Kasumi-1 (cell line): ENCODE measurements around the gene FCMR.
"Not testable (repeated sequence)": the region's sequence is repeated elsewhere in the genome, so short reads cannot be mapped to it uniquely, and the experiment has no call there.

Source experiments
- DNase-seq, 2 experiments: peaks; one replicate each; lab custom pipeline; 2025; lab: John Stamatoyannopoulos, UW

Gene FCMR

DNA sequence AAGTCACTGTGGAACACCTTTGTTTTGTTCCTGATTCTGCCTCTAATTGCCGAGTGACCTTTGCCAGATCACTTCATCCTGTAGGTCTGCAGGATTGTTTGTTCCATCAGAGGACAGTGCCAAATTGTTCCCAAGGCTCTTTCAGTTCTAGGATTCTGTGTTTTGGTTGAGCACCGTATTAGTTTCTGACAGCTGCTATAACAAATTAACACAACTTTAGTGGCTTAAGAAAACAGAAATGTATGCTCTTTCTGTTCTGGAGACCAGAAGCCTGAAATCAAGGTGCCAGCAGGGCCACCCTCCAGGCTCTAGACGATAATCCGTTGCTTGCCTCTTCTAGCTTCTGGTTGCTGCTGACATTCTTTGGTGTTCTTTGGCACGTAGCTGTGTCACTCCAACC, 27.9 kb upstream of the FCMR start:
- DNase-seq, result no peak

DNA sequence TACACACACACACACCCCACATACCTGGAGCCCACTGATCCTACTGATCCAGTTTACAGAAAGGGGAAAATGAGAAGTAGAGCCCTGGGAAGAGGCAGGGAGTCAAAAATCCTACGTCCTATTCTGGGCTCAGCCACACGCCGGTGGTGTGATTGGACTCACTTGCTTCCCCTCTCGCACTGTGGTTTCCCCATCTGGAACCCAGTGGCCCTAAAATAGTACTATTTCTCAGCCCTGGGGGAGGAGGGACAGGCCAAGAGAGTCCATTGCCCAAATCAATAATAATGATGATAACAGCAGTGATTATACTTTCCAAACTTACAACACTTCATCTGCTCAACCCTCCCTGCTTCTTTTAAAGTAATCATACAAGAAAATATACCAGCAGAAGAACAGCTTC, 27.5 kb upstream of the FCMR start:
- peak in 1 of 2 experiments; percentile 3 for DNase-seq

DNA sequence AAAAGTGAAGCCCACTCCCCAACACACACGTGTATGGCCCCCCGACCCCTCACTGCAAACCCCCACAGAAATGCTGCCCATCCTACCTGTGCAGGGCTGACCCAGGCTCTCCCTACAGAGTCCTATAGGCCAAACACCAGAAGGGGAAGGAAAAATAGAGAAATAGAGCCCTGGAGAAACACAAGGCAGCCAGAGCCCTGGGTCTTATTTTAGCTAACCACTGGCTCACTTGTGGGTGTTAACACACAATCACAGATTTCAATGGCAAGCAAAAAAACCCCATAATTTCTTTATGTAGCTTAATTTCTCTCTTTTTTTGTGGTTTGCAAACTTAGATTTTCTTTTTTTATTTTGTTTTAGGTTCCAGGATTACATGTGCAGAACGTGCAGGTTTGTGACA, 25.5 kb upstream of the FCMR start:
- no peak for DNase-seq

DNA sequence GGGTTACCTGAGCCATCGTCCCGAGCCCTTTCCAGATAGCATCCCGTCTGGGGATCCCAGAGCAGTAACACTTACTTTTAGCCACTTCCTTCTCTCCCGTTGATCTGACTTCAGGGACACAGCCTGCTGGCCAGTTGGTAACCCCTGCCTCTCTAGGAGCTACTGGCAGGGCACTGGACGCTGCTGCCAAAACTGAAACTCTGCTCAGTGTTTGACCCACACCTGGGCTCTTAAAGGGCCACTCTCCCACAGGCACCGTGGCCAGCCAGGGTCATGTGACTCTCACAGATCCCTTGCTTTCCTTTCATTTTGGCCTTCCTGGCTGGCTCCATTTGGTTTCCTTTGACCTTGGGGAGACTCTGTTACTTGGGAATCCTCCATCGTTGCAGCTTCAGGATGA, 24.5 kb upstream of the FCMR start, which contains the start of gene PIGR:
Gene PIGR, minus strand, starts transcription at position 206 of the 400 bp plus-strand sequence. CDS start 5,935 bp downstream, outside the sequence.
- no peak for DNase-seq

DNA sequence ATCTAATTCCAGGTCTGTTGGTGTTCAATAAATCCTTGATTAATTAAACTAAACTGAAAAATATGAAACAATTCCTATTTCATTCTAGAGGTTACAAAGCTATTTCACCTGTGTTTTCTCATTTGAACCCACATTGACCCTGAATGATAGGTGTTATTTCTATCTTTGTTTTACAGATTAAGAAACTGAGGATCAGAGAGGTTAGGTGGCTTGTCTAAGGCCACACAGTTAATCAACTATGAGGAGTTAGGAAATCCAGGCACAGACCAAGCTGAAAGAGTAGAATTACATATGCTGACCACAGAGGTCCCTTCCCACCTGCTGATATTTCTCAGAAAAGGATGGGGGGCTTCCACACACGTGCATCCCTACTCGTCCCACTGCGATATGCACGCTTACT, 24.0 kb upstream of the FCMR start:
- no peak for DNase-seq

DNA sequence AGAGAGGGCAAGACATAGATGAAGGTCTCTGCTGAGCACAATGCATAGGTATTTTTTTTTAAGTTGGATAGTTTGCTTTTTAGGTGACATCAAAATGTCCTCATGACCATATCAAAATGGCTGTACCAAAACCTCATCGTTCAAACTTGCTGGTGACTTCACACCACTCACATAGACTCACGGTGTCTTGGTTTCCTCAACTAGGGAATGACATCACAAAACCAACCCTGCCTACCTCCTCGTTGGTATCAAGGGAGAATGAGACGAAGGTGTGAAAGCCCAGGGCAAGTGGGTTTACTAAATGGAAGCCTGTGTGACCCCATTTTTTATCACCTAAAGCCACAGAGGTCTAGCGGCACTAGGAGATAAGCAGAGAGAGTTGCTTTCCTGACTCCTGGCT, 23.0 kb upstream of the FCMR start:
- no peak for DNase-seq

DNA sequence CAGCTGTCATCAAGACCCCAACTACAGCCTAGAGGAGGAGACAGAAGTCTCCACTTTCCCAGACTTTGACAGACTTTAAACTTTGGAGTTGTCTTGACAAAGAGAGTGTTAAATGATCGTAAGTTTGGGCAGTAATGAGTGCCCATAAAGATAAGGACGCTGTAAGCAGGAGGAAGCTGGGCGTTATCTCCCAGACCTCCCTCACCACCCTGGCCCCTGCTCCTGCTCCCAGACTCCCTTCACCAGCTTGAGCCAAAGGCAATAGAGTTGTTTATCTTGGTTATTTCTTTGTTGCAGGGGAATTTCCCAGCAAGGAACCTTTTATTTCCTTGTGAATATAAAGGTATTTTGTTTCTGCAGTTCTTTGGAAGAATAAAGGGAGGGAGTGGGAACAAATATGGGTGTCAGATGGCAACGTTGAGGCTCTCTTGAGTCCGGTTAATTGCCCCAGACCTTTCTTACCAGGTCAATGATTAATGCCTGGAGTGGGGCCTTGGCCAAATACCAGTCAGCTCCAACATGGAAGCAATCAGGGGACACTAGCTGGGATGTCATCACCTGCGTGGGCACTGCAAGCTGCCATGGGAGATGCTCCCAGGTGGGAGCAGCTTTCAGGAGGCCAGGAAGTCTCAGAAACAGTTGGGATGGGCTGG, 20.2 kb upstream of the FCMR start:
- DNase-seq, result no peak

DNA sequence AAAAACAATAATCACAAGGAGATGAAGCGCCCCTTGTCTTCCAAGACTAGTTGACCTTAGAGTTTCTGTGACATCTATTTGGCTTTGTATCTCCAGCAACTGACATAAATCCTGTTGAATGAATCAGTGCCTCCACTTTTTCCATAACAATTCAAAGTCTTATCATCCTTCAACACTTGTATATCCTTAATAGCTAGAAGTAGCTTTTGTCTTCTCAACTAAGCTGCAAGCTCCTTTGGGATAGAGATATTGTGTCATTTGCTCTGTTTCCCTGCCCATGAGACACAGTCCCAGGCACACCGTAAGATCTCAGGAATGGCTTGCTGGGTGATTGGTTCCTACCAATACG, 18.8 kb upstream of the FCMR start:
- no peak for DNase-seq

DNA sequence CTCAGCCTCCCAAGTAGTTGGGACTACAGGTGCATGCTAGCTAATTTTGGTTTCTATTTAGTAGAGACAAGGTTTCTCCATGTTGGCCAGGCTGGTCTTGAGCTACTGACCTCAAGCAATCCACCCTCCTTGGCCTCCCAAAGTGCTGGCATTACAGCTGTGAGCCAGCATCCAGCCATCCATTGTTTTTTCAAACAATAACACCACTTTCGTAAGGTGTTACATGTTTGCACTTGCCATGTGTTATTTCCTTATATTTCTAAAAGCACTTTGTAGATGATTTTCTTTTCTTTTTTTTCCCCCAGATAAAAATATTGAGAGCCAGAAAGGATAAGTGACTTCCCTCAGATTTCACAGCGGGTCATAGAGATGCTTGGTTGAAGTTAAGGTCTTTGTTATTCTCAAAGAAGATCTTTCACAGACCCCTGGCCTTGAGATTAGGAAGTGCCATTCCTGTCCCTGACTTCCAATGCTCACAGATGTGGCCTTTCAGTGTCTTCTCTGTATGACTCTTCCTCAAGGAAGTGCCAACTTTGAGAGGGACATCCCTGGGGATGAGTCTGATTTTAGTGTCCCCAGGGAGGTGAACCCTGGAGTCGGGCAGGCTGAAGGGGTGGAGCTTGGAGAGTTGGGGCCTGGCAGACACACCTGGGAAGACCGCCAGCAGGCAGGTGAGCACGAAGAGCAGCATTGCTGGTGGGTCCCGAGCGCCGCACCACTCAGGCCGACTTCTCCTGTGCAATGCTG, 18.3 kb upstream of the FCMR start:
- no peak for DNase-seq

DNA sequence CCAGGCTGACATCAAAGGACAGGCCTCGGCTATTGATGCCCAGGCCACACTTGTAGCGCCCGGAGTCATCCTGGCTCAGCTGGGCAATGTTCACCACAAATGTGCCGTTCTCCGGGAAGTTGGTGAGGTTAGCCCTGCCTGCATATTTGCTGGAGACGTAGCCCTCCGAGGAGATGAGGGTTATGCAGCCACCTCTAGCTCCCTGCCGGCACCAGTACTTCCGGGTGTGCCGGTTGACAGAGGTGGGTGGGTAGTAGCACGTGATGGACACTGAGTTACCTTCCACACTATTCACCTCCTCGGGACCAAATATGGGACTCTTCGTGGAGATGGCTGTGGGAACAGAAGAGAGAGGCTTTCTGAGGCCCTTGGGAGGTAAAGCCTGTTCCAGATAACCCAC, 17.4 kb upstream of the FCMR start:
- DNase-seq, result no peak

DNA sequence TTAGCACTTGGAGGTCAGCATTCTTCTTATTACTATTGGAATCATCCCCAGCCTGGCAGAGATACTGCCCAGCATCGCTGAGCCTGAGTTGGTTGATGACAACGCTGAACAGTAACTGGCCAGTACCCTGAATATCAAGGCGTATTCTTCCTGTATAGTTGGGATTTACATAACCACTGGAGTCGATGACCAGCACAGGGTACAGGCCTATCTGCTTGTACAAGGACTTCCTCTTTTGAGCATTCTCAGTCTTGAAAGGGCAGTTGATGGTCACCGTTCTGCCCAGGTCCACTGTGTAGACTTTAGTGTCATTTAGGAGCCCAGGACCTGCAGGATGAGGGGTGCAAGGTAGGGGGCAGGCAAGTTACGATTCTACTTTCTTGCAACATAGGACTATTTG, 15.7 kb upstream of the FCMR start:
- DNase-seq, result no peak

DNA sequence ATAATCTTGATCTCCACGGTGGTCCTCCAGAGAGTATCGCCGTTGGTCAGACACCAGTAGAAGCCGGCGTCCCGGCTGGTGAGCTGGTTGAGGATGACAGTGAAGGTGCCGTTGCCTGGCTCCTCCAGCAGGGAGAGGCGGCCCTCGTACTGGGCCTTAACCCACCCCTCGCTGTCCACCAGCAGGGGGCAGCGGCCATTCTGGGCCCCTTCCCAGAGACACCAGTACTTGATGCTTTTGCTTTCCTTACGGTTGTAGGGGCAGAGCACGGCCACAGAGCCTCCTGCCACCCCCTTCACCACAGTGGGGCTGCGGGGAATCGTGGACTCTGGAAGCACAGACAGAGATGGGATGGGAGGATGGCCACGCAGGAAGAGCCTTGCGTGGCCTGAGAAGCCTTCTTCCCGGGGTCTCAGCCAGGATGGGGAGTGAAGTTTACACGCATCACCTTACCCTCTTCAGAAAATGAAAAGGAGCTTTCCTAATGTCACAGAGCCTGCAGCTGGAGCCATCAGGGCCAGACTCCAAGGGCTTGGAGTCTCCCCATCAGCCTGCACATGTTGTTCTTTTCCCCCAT, 13.8 kb upstream of the FCMR start:
- peak; percentile 3 to 28 for DNase-seq

DNA sequence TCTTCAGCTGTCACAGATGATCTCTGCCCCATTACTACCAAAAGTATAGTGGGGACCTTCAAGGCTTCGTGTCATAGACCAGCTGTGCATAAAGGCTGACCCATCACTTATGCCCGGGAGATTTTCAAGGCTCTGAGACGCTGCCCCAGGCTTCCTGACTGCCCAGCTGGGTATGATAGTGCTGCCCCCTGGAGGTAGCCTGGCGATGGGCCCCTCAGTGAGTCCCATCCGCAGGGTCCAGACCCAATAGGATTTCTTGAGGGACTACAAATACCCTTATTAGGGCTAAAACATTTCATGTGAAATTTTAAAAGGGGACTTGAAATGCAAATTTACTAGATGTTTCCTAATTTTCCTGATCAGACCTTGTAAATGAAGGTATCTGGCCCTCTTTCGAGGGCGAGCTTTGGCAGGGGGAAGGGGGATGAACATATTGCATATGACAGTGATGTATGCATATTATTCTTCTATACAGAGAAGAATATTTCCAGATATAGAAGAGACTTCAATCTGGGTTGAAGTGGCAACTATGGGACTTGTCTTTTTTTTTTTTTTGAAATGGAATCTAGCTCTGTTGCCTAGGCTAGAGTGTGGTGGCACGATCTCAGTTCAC, 11.7 kb upstream of the FCMR start:
- DNase-seq, result peak; percentile 12 to 26

DNA sequence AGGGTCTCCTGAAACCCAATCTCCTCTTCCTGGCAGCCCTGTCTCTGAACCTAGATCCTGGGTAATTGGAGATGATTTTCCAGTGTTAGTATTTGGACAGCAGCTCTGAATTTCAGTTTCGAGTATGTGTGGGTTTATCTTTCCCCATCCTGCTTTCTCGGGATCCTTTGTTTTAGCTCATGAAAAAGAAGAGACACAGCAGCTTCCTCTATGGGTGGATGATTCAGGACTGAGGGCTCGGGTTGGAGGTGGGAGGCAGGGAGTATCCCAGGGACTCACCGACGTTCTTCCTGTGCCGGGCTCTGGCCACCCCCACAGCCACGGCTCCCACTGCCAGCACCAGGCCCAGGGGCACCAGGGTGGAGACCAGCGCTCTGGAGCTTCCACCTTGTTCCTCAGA, 10.4 kb upstream of the FCMR start:
- DNase-seq, result no peak

DNA sequence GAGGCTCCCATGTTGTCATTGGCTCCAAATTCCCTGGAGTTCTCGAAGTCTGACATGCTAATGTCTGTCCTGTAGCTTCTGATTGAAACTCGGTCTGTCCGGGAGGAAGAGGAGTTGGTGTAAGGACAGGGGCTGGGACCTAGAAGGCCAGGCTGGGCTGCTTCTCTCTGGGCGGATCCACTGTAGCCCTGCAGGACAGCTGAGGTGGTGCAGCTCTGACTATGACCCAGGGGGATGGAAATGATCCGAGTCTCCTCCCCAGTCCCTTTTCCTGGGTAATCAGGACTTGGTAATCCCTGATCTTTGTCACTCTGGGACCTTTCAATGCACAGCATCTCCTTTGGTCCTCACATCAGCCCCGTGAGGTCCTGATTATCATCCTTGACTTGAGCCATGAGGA, 10.0 kb upstream of the FCMR start:
- no peak for DNase-seq

DNA sequence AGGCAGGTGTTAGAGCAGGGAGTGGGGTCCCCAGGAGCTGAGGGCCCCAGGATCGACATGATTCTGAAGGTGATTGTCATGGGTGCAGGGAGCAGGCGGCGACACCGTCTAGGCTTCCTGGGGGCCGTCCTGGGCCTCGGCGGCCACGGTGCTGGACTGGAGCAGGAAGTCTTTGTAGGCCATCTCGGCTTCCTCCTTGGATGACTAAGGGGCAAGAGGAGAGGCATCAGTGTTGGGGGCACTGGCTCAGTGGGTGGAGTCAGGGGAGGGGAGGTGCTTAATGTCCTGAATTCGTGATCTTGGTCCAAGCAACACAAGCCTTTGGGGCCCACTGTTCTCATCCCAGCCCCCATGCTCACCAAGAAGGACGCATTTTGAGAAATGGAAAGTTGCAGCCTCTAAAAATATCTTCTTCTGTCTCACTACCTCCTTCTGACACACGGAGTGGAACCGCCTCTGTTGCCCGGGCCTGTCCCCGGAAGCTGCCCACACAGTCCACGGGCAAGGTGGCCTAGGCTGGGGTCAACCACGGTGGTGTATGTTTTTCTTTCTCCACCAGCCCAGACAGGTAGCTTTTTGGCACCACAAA, 8.6 kb upstream of the FCMR start:
- DNase-seq, result no peak

DNA sequence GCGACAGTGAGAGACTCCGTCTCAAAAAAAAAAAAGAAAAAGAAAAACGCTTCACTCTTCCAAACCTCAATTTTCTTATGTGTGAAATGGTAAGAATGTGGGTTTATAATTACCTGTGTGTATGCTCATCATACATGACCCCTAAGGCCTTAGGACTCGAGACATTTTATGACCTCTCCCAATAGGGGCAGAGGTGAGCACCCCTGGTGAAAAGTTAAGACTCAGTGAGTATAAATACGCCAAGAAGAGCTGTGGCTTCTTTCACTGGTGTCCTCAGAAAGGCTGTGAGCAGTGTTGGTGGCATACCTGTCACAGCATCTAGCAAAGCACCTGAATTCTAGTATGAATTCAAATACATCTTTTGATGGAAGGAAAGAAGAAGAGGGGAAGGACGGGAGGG, 7.8 kb upstream of the FCMR start:
- DNase-seq, result no peak

DNA sequence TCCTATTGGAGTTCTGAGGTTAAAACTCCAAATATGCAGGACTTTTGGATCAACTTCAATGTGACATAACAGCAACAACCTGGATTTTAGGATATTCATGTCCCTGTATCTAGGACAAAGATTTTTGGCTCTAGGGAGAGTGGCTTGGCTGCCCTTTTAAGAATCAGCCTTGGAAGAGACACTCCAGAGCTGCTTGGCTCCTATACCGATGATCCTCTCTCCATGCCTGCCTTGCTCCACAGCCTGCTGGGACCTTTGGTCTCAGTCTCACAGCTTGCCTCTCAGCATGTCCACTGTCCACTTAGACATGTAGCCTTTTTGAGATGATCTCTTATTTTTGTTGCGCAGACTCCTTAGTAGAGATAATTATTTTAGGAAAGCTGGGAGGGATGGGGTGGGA, 4.5 kb upstream of the FCMR start:
- no peak for DNase-seq

DNA sequence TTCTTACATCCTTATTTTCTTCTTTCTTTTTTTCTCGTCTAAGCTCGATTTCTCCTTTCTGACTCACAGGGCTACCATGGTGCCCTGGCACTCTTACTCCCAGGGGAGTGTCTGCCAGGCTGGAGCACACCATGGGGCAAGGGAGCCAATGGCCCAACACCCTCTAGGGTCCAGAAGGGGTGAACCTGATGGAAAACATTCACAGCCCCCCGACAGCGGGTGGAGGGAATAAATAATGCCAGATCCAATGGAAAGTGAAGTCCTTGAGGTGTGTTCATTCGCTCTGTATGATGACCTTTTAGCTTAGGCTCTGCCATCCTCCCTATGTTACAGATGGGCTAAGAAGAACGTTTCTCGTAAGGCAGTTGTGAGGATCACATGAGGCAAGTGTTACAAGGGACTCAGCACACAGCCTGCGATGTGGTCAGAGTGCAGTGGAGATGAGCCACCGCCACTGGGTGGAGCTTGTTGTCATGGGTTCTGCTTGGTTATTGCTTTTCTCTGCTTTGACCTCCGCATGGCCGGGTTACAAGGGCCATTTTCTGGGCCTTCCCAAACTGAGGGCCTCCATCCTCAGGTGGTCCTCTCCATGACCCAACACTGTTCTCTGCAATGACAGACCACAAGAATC, 3.5 kb upstream of the FCMR start:
- DNase-seq, result no peak

DNA sequence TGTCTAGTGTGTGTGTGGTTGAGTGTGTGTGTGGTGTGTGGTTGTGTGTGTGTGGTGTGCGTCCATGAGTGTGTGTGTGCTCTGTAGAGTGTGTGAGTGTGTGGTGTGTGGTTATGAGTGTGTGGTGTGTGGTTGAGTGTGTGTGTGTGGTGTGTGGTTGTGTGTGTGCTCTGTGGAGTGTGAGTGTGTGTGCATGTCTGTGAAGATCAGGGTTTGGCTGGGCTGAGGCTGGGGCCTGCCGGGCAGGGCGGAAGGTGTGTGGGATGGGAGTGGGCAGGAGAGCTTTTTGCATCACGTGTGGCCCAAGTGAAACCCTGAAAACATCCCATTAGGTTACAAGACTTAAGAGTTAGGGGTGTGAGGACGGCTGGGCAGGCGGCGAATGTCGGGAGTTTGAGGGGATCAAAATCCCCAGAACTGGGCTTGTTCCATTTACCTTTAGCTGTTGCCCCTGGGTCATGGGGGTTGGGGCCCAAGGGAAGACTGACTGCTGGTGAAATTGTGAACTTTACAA, 2.9 kb upstream of the FCMR start:
- no peak for DNase-seq

DNA sequence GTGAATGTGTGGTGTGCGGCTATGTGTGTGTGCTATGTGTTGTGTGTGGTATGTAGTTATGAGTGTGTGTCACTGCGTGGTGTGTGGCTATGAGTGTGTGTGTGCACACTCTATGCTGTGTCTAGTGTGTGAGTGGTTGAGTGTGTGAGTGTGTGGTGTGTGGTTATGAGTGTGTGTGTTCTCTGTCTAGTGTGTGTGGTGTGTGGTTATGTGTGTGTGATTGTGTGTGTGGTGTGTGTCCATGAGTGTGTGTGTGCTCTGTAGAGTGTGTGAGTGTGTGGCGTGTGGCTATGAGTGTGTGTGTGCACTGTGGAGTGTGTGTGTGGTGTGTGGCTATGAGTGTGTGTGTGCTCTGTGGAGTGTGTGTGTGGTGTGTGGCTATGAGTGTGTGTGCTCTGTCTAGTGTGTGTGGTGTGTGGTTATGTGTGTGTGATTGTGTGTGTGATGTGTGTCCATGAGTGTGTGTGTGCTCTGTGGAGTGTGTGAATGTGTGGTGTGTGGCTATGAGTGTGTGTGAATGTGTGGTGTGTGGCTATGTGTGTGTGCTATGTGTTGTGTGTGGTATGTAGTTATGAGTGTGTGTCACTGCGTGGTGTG, 2.3 kb upstream of the FCMR start:
- not testable (repeated sequence) for DNase-seq
